Coronary artery (tissue), 2 donors: Measurements from ENCODE around the gene NTM.
"Not testable (repeated sequence)": the region's sequence is repeated elsewhere in the genome, so short reads cannot be mapped to it uniquely, and the experiment has no call there.

Experiments used
- DNase-seq: peaks from one replicate; pipeline ENCODE4 v3.0.0-alpha.2; 2017; ENCODE audit warnings: low spot score
- H3K27ac ChIP-seq, 2 donors: fragments of 200-600 bp; sonication (generic); one replicate each; pipeline ENCODE4 v1.5.1; 2016 to 2019
- H3K4me3 ChIP-seq: fragments of 200-600 bp; sonication (generic); 2 replicates; pipeline ENCODE4 v1.5.1; 2016; ENCODE audit warnings: mild to moderate bottlenecking, moderate library complexity
- TF ChIP-seq, protein P1 (sequence below): fragments of 200-600 bp; sonication (generic); IDR thresholded peaks from one replicate; pipeline ENCODE4 v1.5.1; 2019; ENCODE audit warnings: antibody characterized with exemption

Gene NTM

GRCh38 chr11:132062541-132062940, 692.1 kb downstream of the NTM start:
- Histone ChIP-seq H3K4me3 (no peak overlapping the region), H3K27ac (no peak overlapping the region)
- DNase-seq, result no peak
- TF ChIP-seq, protein P1, sequence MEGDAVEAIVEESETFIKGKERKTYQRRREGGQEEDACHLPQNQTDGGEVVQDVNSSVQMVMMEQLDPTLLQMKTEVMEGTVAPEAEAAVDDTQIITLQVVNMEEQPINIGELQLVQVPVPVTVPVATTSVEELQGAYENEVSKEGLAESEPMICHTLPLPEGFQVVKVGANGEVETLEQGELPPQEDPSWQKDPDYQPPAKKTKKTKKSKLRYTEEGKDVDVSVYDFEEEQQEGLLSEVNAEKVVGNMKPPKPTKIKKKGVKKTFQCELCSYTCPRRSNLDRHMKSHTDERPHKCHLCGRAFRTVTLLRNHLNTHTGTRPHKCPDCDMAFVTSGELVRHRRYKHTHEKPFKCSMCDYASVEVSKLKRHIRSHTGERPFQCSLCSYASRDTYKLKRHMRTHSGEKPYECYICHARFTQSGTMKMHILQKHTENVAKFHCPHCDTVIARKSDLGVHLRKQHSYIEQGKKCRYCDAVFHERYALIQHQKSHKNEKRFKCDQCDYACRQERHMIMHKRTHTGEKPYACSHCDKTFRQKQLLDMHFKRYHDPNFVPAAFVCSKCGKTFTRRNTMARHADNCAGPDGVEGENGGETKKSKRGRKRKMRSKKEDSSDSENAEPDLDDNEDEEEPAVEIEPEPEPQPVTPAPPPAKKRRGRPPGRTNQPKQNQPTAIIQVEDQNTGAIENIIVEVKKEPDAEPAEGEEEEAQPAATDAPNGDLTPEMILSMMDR, result no peak

GRCh38 chr11:132064987-132065620, 694.7 kb downstream of the NTM start:
- DNase-seq, result no peak
- Histone ChIP-seq H3K4me3 (no peak overlapping the region), H3K27ac (peak overlapping the region in 1 of 2 donors; percentile 31)
- TF ChIP-seq, protein P1, result no peak

GRCh38 chr11:132068556-132068955, 698.1 kb downstream of the NTM start:
- TF ChIP-seq, protein P1, result no peak

GRCh38 chr11:132069593-132069992, 699.2 kb downstream of the NTM start:
- H3K27ac ChIP-seq, DNase-seq: not testable (repeated sequence)

More at GRCh38 chr11:132068556-132068955, 698.1 kb downstream of the NTM start:
- DNase-seq, result no peak
- H3K4me3 ChIP-seq, result no peak overlapping the region
- no peak overlapping the region for H3K27ac ChIP-seq

DNA sequence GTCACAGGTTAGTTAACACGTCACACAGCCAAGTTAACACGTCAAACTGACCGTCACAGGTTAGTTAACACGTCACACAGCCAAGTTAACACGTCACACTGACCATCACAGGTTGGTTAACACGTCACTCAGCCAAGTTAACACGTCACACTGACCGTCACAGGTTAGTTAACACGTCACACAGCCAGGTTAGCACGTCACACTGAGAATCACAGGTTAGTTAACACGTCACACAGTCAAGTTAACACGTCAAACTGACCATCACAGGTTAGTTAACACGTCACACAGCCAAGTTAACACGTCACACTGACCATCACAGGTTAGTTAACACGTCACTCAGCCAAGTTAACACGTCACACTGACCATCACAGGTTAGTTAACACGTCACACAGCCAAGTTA, 700.5 kb downstream of the NTM start:
- not testable (repeated sequence) for H3K27ac ChIP-seq, H3K4me3 ChIP-seq, DNase-seq

More at GRCh38 chr11:132069593-132069992, 699.2 kb downstream of the NTM start:
- H3K4me3 ChIP-seq, result not testable (repeated sequence)

DNA sequence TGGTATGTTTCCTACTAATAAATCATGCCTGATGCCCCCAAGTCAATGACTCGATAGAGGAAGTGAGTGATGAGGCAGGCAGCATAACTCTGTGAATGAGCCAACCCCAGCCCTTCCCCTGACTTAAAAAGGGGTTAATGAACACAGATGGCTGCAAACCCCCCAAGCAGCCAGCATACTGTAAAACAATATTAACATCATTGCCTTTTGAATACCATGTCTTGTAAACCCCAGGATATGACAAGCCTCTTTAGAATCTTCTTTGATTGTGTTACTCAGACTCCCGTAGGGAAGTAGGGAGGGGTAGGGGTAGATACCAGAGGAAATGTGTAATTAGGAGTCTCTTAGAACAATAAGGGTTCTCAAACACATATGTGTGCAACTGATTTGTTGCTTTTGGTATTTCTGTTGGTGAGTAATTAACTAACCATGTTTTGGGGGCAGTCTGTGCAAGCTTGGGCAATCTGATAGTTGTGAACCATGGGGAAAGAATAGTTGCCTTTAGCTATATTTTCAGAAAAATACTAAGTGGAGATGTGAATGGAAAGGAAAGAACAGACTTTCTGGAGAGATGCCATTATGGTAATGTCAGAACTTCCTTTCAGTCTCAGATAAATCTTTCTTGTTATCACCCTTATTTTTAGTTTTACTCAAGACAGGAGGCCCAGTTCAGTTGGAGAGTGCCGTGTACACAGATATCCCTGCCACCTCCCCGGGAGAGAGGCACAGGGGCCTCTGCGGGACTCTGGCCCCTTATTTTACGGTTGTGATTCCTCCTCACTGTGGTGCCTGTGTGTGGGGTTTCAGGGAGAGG, 701.8 kb downstream of the NTM start:
- TF ChIP-seq, protein P1, result no peak
- peak overlapping the region in 1 of 2 donors; percentile 53 for H3K27ac ChIP-seq

GRCh38 chr11:132072858-132073211, 702.4 kb downstream of the NTM start:
- DNase-seq, result no peak
- Histone ChIP-seq H3K27ac (peak overlapping the region in 1 of 2 donors; percentile 53), H3K4me3 (no peak overlapping the region)
- TF ChIP-seq, protein P1, result no peak

More for the DNA sequence above, 701.8 kb downstream of the NTM start:
- H3K4me3 ChIP-seq, result no peak overlapping the region
- no peak for DNase-seq

GRCh38 chr11:132073787-132074186, 703.4 kb downstream of the NTM start:
- H3K27ac ChIP-seq, result peak overlapping the region in 1 of 2 donors; percentile 32
- TF ChIP-seq, protein P1, result no peak
- no peak for DNase-seq
- H3K4me3 ChIP-seq, result no peak overlapping the region
